Measurements from ENCODE around the gene FBXO42. TPM values are rescaled to one million over a fixed set of nuclear protein-coding genes. Genes with fewer than 3 reads are reported as not detected.
A peak's percentile ranks its signal among the peaks of the same experiment; 100 is the strongest.

Gene FBXO42
- total and polyA plus RNA-seq, 9 of the 15 experiments (the other 6 are each of a cell fraction or from before 2014, with no cell fraction given), result 7.2 to 24.8 (median 17.4) TPM

GRCh38 chr1:16302709-16303627 is 49.3 kb downstream of the FBXO42 start:
- peaks cover 63% of the 10 kb centered on the region for H3K36me3 ChIP-seq (ENCODE audit: control insufficient read depth, insufficient read depth, low read length)
- intact Hi-C loops (cut with micrococcal nuclease) (no loop called here), in situ Hi-C loops (cut with MboI) (no loop called here)
- H3K4me1 ChIP-seq (replicated peaks in 1 of 2; ENCODE audit: control insufficient read depth in 2 of 2, insufficient read depth in 2 of 2, low read length in 2 of 2), result no peaks in the 10 kb centered on the region; a peak in 1 of 5 replicates
- POLR2A ChIA-PET, result interaction anchor here (1.9 kb wide), 1 partner anchor 10 kb away, joined by 5 read pairs; no protein-coding TSS in a partner anchor
- H3K9me1 ChIP-seq (ENCODE audit: control insufficient read depth, insufficient read depth, low read length), result no peaks in the 10 kb centered on the region
- ATAC-seq, result peak; percentile 67
- H3K4me2 ChIP-seq (ENCODE audit: insufficient read depth, low read length), result no peak overlapping the region
- no peak overlapping the region for H3K4me3 ChIP-seq
- 0 out of 2 replicates have a peak, but pooled peaks cover 5% of the 10 kb centered on the region for H4K20me1 ChIP-seq (replicated peaks; ENCODE audit: control insufficient read depth, insufficient read depth, low read length)
- 0 out of 3 replicates have a peak overlapping the region, but pooled peaks have one; percentile 24 for H3K27ac ChIP-seq (ENCODE audit: extremely low read depth, low read depth, low read length)
- H3K9ac ChIP-seq (ENCODE audit: insufficient read depth in 1 of 2, low read depth in 2 of 2, low read length in 2 of 2), result no peak overlapping the region
- peak in 1 of 4 experiments; percentile 22 for DNase-seq (ENCODE audit: extremely low read depth in 1 of 4, low spot score in 3 of 4)
- 80% methylated on average over 12 of the region's 12 CpGs for WGBS (ENCODE audit: insufficient coverage, low coverage, missing lambda C conversion rate)
- no peaks in the 10 kb centered on the region for H3K79me2 ChIP-seq (ENCODE audit: control insufficient read depth, insufficient read depth, low read length)
- no peak overlapping the region for H2AFZ ChIP-seq (ENCODE audit: low read depth, low read length)
- no peak for FAIRE-seq
- no peaks in the 10 kb centered on the region for H3K9me3 ChIP-seq (replicated peaks; ENCODE audit: control insufficient read depth, insufficient read depth, low read depth, low read length)
- BruUV-seq (replicated peaks), result no TSS peak
- CTCF ChIA-PET (ENCODE audit: low intra/inter-chr PET ratio), result no interaction called here
- no peaks in the 10 kb centered on the region for H3K27me3 ChIP-seq (ENCODE audit: control insufficient read depth in 2 of 2, insufficient read depth in 2 of 2, low read length in 2 of 2)
- 0 out of 2 replicates have a peak, but pooled peaks have one; percentile 20 for TF ChIP-seq DPF2 (IDR thresholded peaks at IDR 0.05)
- TF ChIP-seq NCOA2 (IDR thresholded peaks at IDR 0.05; ENCODE audit: partially characterized antibody in 2 of 2), result no peak
- 0 out of 2 replicates have a peak, but pooled peaks have one; percentile 29 for TF ChIP-seq FOSL1 (tag; conservative IDR thresholded peaks at IDR 0.05)
- peak; percentile 75; the same call in 1 of the 2 replicates for TF ChIP-seq ZBTB33 (CRISPR knock-in tag; IDR thresholded peaks at IDR 0.05)
- TF ChIP-seq SUPT5H (IDR thresholded peaks at IDR 0.05), result no peak
- TF ChIP-seq TAL1 (IDR thresholded peaks at IDR 0.05), result no peak
- TF ChIP-seq CEBPB (tag; IDR thresholded peaks at IDR 0.05), result peak; percentile 85
- peak; percentile 36; the same call in 1 of the 2 replicates for TF ChIP-seq C11orf30 (IDR thresholded peaks at IDR 0.05; ENCODE audit: low read depth)
- TF ChIP-seq MAFF (IDR thresholded peaks at IDR 0.05; ENCODE audit: low read length), result peak; percentile 24; the same call in 1 of the 2 replicates
- no peak for TF ChIP-seq ZNF785 (CRISPR knock-in tag; IDR thresholded peaks at IDR 0.05)
- TF ChIP-seq NFE2 (IDR thresholded peaks at IDR 0.05; ENCODE audit: low read depth), result peak; percentile 55; the same call in 1 of the 2 replicates
- no peak for TF ChIP-seq ZNF778 (CRISPR knock-in tag; IDR thresholded peaks at IDR 0.05)
- peak; percentile 21; the same call in 1 of the 2 replicates for TF ChIP-seq SPI1 (IDR thresholded peaks at IDR 0.05; ENCODE audit: borderline replicate concordance, low read depth, low read length)
- 0 out of 2 replicates have a peak, but pooled peaks have one; percentile 28 for TF ChIP-seq MECOM (CRISPR knock-in tag; IDR thresholded peaks at IDR 0.05)
- peak; percentile 47; the same call in 1 of the 2 replicates for TF ChIP-seq CTBP1 (IDR thresholded peaks at IDR 0.05; ENCODE audit: borderline replicate concordance)
- no peak for TF ChIP-seq PBX2 (CRISPR knock-in tag; IDR thresholded peaks at IDR 0.05; ENCODE audit: low read depth)
- TF ChIP-seq PBX2 (tag; conservative IDR thresholded peaks at IDR 0.05; ENCODE audit: low read depth), result peak; percentile 87
- peak; percentile 25; the same call in 1 of the 2 replicates for TF ChIP-seq TEAD4 (IDR thresholded peaks at IDR 0.05; ENCODE audit: low read length)
- no peak for TF ChIP-seq TEAD4 (CRISPR knock-in tag; IDR thresholded peaks at IDR 0.05; ENCODE audit: borderline replicate concordance)
- no peak for TF ChIP-seq YBX1 (IDR thresholded peaks at IDR 0.05)

Data from K562 (cell line).